Left colon (tissue), 2 donors: ENCODE measurements around the gene PDPK1. TPM values are rescaled to one million over a fixed set of nuclear protein-coding genes. Genes with fewer than 3 reads are reported as not detected.
A peak's percentile ranks its signal among the peaks of the same experiment; 100 is the strongest.

Experiments
- ATAC-seq: fragments of 200-7000 bp; cut with Tn5 transposase; one replicate; pipeline ENCODE4 v1.9.1; 2020; ENCODE audit warnings: mild to moderate bottlenecking, moderate library complexity
- DNase-seq, 2 donors: peaks; one replicate each; pipeline ENCODE4 v3.0.0-alpha.2; 2020
- intact Hi-C, 2 donors: fragments of 100-400 bp; cut with DNase I in 1 of 2; cut with micrococcal nuclease in 1 of 2; formaldehyde crosslinking; loops; one replicate each; pipeline versions ENCODE4 v1.11.2 to v1.14.0; 2022; cut with DNase I, micrococcal nuclease
- total RNA-seq, 2 donors: library from RNA; stranded (reverse); fragmentation: NEBNext Ultra II Directional; extraction: Animal tissue kit (Norgen Biotek cat#: 25700); gene quantifications; one replicate each; pipeline ENCODE4 v1.2.1, GENCODE V29; 2021
- donor health status: DM: no; HTN: no; CAD: no.
- donor health status: DM: yes; HTN: yes; CAD: no.

Gene PDPK1
- total RNA-seq, 2 donors from 2014 or later, result 71.1 to 77.4 TPM

- intact Hi-C loops, result loop anchor here in 1 of 2 donors (10.0 kb wide), 1 partner anchor 76 kb away; the partner anchor contains the start of gene CCNF
- DNase-seq (peak; percentile 68 to 85), ATAC-seq (peak; percentile 85)
Observed at GRCh38 chr16:2500918-2501750, 36.7 kb upstream of the PDPK1 start.

- DNase-seq (peak in 1 of 2 donors; percentile 10), ATAC-seq (no peak)
- intact Hi-C loops, result loop anchor here in 1 of 2 donors (10.0 kb wide), 1 partner anchor 77 kb away; the partner anchor contains the start of gene CCNF
Observed at GRCh38 chr16:2501946-2502895, 35.6 kb upstream of the PDPK1 start.

GRCh38 chr16:2505695-2506094, 32.1 kb upstream of the PDPK1 start:
- ATAC-seq, result no peak
- no peak for DNase-seq
- intact Hi-C loops, result loop anchor here in 1 of 2 donors (10.0 kb wide), 1 partner anchor 81 kb away; the partner anchor contains the start of gene CCNF

- ATAC-seq, result no peak
- peak in 1 of 2 donors; percentile 31 for DNase-seq
- intact Hi-C loops, result loop anchor here in 1 of 2 donors (10.0 kb wide), 1 partner anchor 82 kb away; the partner anchor contains the start of gene CCNF
Observed at GRCh38 chr16:2507052-2507659, 30.7 kb upstream of the PDPK1 start.

- intact Hi-C loops, result loop anchor here in 1 of 2 donors (10.0 kb wide), 1 partner anchor 83 kb away; the partner anchor contains the start of gene CCNF
- peak; percentile 18 for ATAC-seq
- DNase-seq, result peak; percentile 25 to 51
Observed at GRCh38 chr16:2507665-2508064, 30.2 kb upstream of the PDPK1 start.

- DNase-seq (peak in 1 of 2 donors; percentile 8), ATAC-seq (no peak)
- intact Hi-C loops, result loop anchor here in 1 of 2 donors (10.0 kb wide), 1 partner anchor 84 kb away; the partner anchor contains the start of gene CCNF
Observed at GRCh38 chr16:2508722-2509400, 29.0 kb upstream of the PDPK1 start.

- ATAC-seq (no peak), DNase-seq (peak; percentile 61 to 69)
- intact Hi-C loops, result no loop called here
Observed at GRCh38 chr16:2511128-2511800, 26.6 kb upstream of the PDPK1 start.

- intact Hi-C loops, result no loop called here
- peak in 1 of 2 donors; percentile 14 for DNase-seq
- no peak for ATAC-seq
Observed at GRCh38 chr16:2511996-2512734, 25.7 kb upstream of the PDPK1 start.

GRCh38 chr16:2512735-2513404, 25.0 kb upstream of the PDPK1 start:
- intact Hi-C loops, result no loop called here
- DNase-seq, result peak; percentile 40 to 47
- ATAC-seq, result no peak

- peak; percentile 80 for ATAC-seq
- intact Hi-C loops, result no loop called here
- peak; percentile 94 to 97 for DNase-seq
Observed at GRCh38 chr16:2513405-2514332, 24.2 kb upstream of the PDPK1 start, which contains the start of gene ATP6V0C. TSS of gene ATP6V0C (plus strand) at chr16:2513952. CDS start at chr16:2514104, 152 bp downstream.

- peak in 1 of 2 donors; percentile 55 for DNase-seq
- ATAC-seq, result peak; percentile 20
- intact Hi-C loops, result no loop called here
Observed at GRCh38 chr16:2514333-2515179, 23.3 kb upstream of the PDPK1 start.

GRCh38 chr16:2515180-2515851, 22.5 kb upstream of the PDPK1 start:
- DNase-seq (peak in 1 of 2 donors; percentile 57), ATAC-seq (peak; percentile 31)
- intact Hi-C loops, result no loop called here

- peak in 1 of 2 donors; percentile 31 for DNase-seq
- intact Hi-C loops, result no loop called here
- ATAC-seq, result no peak
Observed at GRCh38 chr16:2516391-2517240, 21.2 kb upstream of the PDPK1 start.
